Endothelial cell of umbilical vein (primary cell): ENCODE results near the gene PAX3. TPM values are rescaled to one million over a fixed set of nuclear protein-coding genes. Genes with fewer than 3 reads are reported as not detected.

Experiments
- BruUV-seq: library from RNA; stranded (reverse); fragments of 400-500 nt; replicated peaks from 2 replicates; lab custom pipeline; 2021; lab: Mats Ljungman, UMichigan
- CTCF ChIA-PET: fragments of 300-600, 350-600 bp; sonication (Branson Sonifier 250); formaldehyde crosslinking; loops from one replicate; lab custom pipeline; 2021; ENCODE audit warnings: antibody characterized with exemption, inconsistent platforms; lab: Charles Lee
- POLR2A ChIA-PET: fragments of 300-600, 350-600 bp; sonication (Branson Sonifier 250); formaldehyde crosslinking; loops from one replicate; lab custom pipeline; 2021; ENCODE audit warnings: antibody characterized with exemption, inconsistent platforms; lab: Charles Lee
- DNase-seq: peaks from one replicate; pipeline ENCODE4 v3.0.0-alpha.2; 2011; ENCODE audit warnings: low read depth, low spot score
- FAIRE-seq: peaks from 2 replicates; lab custom pipeline; 2011; peaks lifted over from hg19 to GRCh38; lab: Jason Lieb, UNC
- H2AFZ ChIP-seq: 2 replicates; pipeline ENCODE4 v1.6.0; 2012; ENCODE audit warnings: low read depth, low read length, control low read depth, inconsistent platforms
- H3K27ac ChIP-seq: 2 replicates; pipeline ENCODE4 v1.5.1; 2011; ENCODE audit warnings: low read depth, mild to moderate bottlenecking, control low read depth, low read length, moderate library complexity; ENCODE audit not compliant: insufficient read depth
- H3K27me3 ChIP-seq, 2 experiments: 2 replicates each; pipeline versions ENCODE4 v1.6.0 to v1.6.1; 2011; ENCODE audit warnings: low read length in 2 of 2, mixed read lengths in 1 of 2; ENCODE audit not compliant: control insufficient read depth in 2 of 2, insufficient read depth in 2 of 2
- H3K36me3 ChIP-seq, 2 experiments: 2 replicates in 1 of 2; 3 replicates in 1 of 2; pipeline ENCODE4 v1.5.1; 2011; ENCODE audit warnings: low read length in 2 of 2, mild to moderate bottlenecking in 1 of 2, moderate library complexity in 1 of 2; ENCODE audit not compliant: control insufficient read depth in 2 of 2, insufficient read depth in 2 of 2; ENCODE audit errors: extremely low read depth in 1 of 2
- H3K4me1 ChIP-seq: 3 replicates; pipeline ENCODE4 v1.5.1; 2011; ENCODE audit warnings: mild to moderate bottlenecking, low read length; ENCODE audit not compliant: control insufficient read depth, insufficient read depth; ENCODE audit errors: extremely low read depth
- H3K4me2 ChIP-seq: 2 replicates; pipeline ENCODE4 v1.6.1; 2011; ENCODE audit warnings: low read length, control low read depth, mixed read lengths; ENCODE audit not compliant: insufficient read depth
- H3K4me3 ChIP-seq, 3 experiments: fragments of 200-600 bp in 1 of 3; sonication (generic), shearing (Covaris generic) in 1 of 3; replicated peaks in 1 of 3; 2 replicates each; pipeline ENCODE4 v1.5.1; 2011 to 2016; ENCODE audit warnings: control low read depth in 3 of 3, low read length in 3 of 3, mild to moderate bottlenecking in 2 of 3, inconsistent platforms in 1 of 3, low read depth in 1 of 3, moderate library complexity in 1 of 3; ENCODE audit not compliant: insufficient read depth in 1 of 3
- H3K79me2 ChIP-seq: 2 replicates; pipeline ENCODE4 v1.6.0; 2012; ENCODE audit warnings: low read length, inconsistent platforms; ENCODE audit not compliant: control insufficient read depth, insufficient read depth
- H3K9ac ChIP-seq: replicated peaks from 2 replicates; pipeline ENCODE3; 2011; ENCODE audit warnings: low read length, control low read depth; ENCODE audit not compliant: insufficient read depth; ENCODE audit errors: extremely low read depth
- H3K9me1 ChIP-seq: replicated peaks from 3 replicates; pipeline ENCODE4 v1.6.0; 2011; ENCODE audit warnings: mild to moderate bottlenecking, low read length; ENCODE audit not compliant: control insufficient read depth, insufficient read depth; ENCODE audit errors: extremely low read depth
- H3K9me3 ChIP-seq: replicated peaks from 2 replicates; pipeline ENCODE4 v1.5.1; 2012; ENCODE audit warnings: low read length, inconsistent platforms; ENCODE audit not compliant: control insufficient read depth, insufficient read depth
- H4K20me1 ChIP-seq: replicated peaks from 2 replicates; pipeline ENCODE3; 2011; ENCODE audit warnings: mild to moderate bottlenecking, low read length; ENCODE audit not compliant: control insufficient read depth, insufficient read depth; ENCODE audit errors: extremely low read depth
- EZH2 ChIP-seq: IDR thresholded peaks from 2 replicates; pipeline ENCODE4 v1.6.1; 2012; ENCODE audit warnings: borderline replicate concordance, low read depth, mild to moderate bottlenecking, moderate library complexity, low read length, inconsistent platforms; ENCODE audit not compliant: severe bottlenecking
- FOS ChIP-seq: IDR thresholded peaks from 2 replicates; pipeline ENCODE4 v1.6.1; 2011; ENCODE audit warnings: mild to moderate bottlenecking, low read length, moderate library complexity, borderline replicate concordance; ENCODE audit not compliant: insufficient read depth
- GATA2 ChIP-seq: IDR thresholded peaks from 2 replicates; pipeline ENCODE4 v1.7.0; 2011; ENCODE audit warnings: low read depth, mild to moderate bottlenecking, moderate library complexity, mixed read lengths, low read length; ENCODE audit not compliant: insufficient read length, insufficient read depth
- JUN ChIP-seq: IDR thresholded peaks from 2 replicates; pipeline ENCODE4 v1.6.1; 2011; ENCODE audit warnings: borderline replicate concordance, low read depth; ENCODE audit not compliant: insufficient read length, insufficient read depth
- MAX ChIP-seq: IDR thresholded peaks from 2 replicates; pipeline ENCODE4 v1.6.1; 2011; ENCODE audit not compliant: insufficient read depth, insufficient read length
- MYC ChIP-seq: IDR thresholded peaks from one replicate; pipeline ENCODE4 v1.6.1; 2011; ENCODE audit warnings: mild to moderate bottlenecking, low read depth, low read length
- POLR2A ChIP-seq: IDR thresholded peaks from 2 replicates; pipeline ENCODE4 v1.6.1; 2012; ENCODE audit warnings: low read depth, mild to moderate bottlenecking, control low read depth, low read length
- POLR2AphosphoS5 ChIP-seq: IDR thresholded peaks from 2 replicates; pipeline ENCODE4 v1.6.1; 2012; ENCODE audit warnings: low read depth, mild to moderate bottlenecking, control low read depth, low read length, moderate library complexity; ENCODE audit not compliant: insufficient read depth
- dilution Hi-C: fragments of 300-500 bp; cut with MboI; formaldehyde crosslinking; loops from one replicate; pipeline ENCODE4 v1.15.0; 2019; ENCODE audit warnings: low sequenced_read_pairs; ENCODE audit not compliant: extremely low pct_ligation_motif_present
- intact Hi-C: fragments of 100-400 bp; cut with micrococcal nuclease; formaldehyde crosslinking; loops from one replicate; pipeline ENCODE4 v1.10.0; 2022
- polyA plus RNA-seq, 4 experiments: library from polyadenylated mRNA; depleted of rRNA in 3 of 4; stranded (reverse) in 3 of 4; unstranded in 1 of 4; fragments of >200 nt; gene quantifications; 2 replicates each; pipeline versions ENCODE4 v1.2.1 to v1.2.3, GENCODE V29; 2011 to 2012; ENCODE audit warnings: missing spikeins in 1 of 4
- total RNA-seq: library from RNA; stranded (reverse); gene quantifications from 2 replicates; pipeline ENCODE4 v1.2.3, GENCODE V29; 2021
- TF ChIP-seq, protein P1 (sequence below), 2 donors: IDR thresholded peaks; 1 replicate in 1 of 2; 2 replicates in 1 of 2; pipeline ENCODE4 v1.5.1; 2011; ENCODE audit warnings: low read length in 2 of 2, mild to moderate bottlenecking in 2 of 2, moderate library complexity in 2 of 2, control low read depth in 1 of 2, inconsistent platforms in 1 of 2, low read depth in 1 of 2; ENCODE audit not compliant: insufficient read depth in 1 of 2; ENCODE audit errors: extremely low read depth in 1 of 2

PAX3 gene
- total and polyA plus RNA-seq, 2 donors (not counting 3 experiments of a cell fraction or from before 2014, with no cell fraction given) = not detected

GRCh38 chr2:222270396-222270795 is 28.4 kb downstream of the PAX3 start:
- H4K20me1 ChIP-seq = no peaks in the 10 kb centered on the region
- H3K9me3 ChIP-seq = no peaks in the 10 kb centered on the region
- CTCF ChIA-PET = interaction anchor here (1.0 kb wide), 1 partner anchor 45 kb away, joined by 3 read pairs; no protein-coding TSS in a partner anchor
- POLR2A ChIA-PET = no interaction called here
- dilution Hi-C loops = no loop called here
- no peak overlapping the region for H3K27ac ChIP-seq
- no peak overlapping the region for H2AFZ ChIP-seq
- H3K4me1 ChIP-seq = no peaks in the 10 kb centered on the region
- no peak for DNase-seq
- H3K27me3 ChIP-seq = no peaks in the 10 kb centered on the region
- H3K79me2 ChIP-seq = no peaks in the 10 kb centered on the region
- H3K4me2 ChIP-seq = no peak overlapping the region
- no peak overlapping the region for H3K9ac ChIP-seq
- TF ChIP-seq JUN (no peak), FOS (no peak), MYC (no peak), POLR2AphosphoS5 (no peak), POLR2A (no peak), EZH2 (no peak), GATA2 (no peak), MAX (no peak)
- TF ChIP-seq, protein P1, sequence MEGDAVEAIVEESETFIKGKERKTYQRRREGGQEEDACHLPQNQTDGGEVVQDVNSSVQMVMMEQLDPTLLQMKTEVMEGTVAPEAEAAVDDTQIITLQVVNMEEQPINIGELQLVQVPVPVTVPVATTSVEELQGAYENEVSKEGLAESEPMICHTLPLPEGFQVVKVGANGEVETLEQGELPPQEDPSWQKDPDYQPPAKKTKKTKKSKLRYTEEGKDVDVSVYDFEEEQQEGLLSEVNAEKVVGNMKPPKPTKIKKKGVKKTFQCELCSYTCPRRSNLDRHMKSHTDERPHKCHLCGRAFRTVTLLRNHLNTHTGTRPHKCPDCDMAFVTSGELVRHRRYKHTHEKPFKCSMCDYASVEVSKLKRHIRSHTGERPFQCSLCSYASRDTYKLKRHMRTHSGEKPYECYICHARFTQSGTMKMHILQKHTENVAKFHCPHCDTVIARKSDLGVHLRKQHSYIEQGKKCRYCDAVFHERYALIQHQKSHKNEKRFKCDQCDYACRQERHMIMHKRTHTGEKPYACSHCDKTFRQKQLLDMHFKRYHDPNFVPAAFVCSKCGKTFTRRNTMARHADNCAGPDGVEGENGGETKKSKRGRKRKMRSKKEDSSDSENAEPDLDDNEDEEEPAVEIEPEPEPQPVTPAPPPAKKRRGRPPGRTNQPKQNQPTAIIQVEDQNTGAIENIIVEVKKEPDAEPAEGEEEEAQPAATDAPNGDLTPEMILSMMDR (IDR thresholded peaks at IDR 0.05; ENCODE audit: extremely low read depth in 1 of 2, insufficient read depth in 1 of 2, low read depth in 1 of 2, low read length in 2 of 2) = no peak
- no peak overlapping the region for H3K4me3 ChIP-seq
- no peaks in the 10 kb centered on the region for H3K36me3 ChIP-seq
- intact Hi-C loops = no loop called here
- H3K9me1 ChIP-seq = no peaks in the 10 kb centered on the region
- no peak for FAIRE-seq
- no TSS peak for BruUV-seq
